IMR-90 (cell line): ENCODE results near the gene NR1D1. TPM values are rescaled to one million over a fixed set of nuclear protein-coding genes. Genes with fewer than 3 reads are reported as not detected.

Experiments used
- ATAC-seq: fragments of 200-7000 bp; cut with Tn5 transposase; 2 replicates; pipeline ENCODE4 v1.9.1; 2020; ENCODE audit warnings: low read depth, mild to moderate bottlenecking, moderate library complexity
- BruUV-seq: library from RNA; stranded (reverse); fragments of 400-500 nt; replicated peaks from 2 replicates; lab custom pipeline; 2021; lab: Mats Ljungman, UMichigan
- CTCF ChIA-PET: fragments of 300-600 bp; formaldehyde crosslinking; extraction: SDS; loops from one replicate; lab custom pipeline; 2021; ENCODE audit warnings: antibody characterized with exemption; lab: Yijun Ruan, JAX
- POLR2A ChIA-PET: fragments of 300-600 bp; sonication (Branson Sonifier 250); formaldehyde crosslinking; loops from one replicate; lab custom pipeline; 2022; ENCODE audit warnings: antibody characterized with exemption; ENCODE audit not compliant: unreplicated experiment; lab: Charles Lee
- DNase-seq: peaks from one replicate; pipeline ENCODE4 v3.0.0; 2013
- H2AFZ ChIP-seq: replicated peaks from 2 replicates; pipeline ENCODE3; 2013; ENCODE audit warnings: low read length, mild to moderate bottlenecking; ENCODE audit not compliant: poor library complexity
- H2AK5ac ChIP-seq: 2 replicates; pipeline ENCODE4 v1.6.1; 2013; ENCODE audit warnings: low read depth, low read length, inconsistent platforms
- H2AK9ac ChIP-seq: replicated peaks from 2 replicates; pipeline ENCODE3; 2013; ENCODE audit warnings: mild to moderate bottlenecking, low read depth, low read length, moderate library complexity; ENCODE audit not compliant: poor library complexity
- H2BK120ac ChIP-seq: 2 replicates; pipeline ENCODE4 v1.6.1; 2013; ENCODE audit warnings: low read depth, low read length, inconsistent platforms
- H2BK15ac ChIP-seq: 3 replicates; pipeline ENCODE4 v1.6.1; 2013; ENCODE audit warnings: low read depth, low read length, inconsistent platforms
- H2BK20ac ChIP-seq: 2 replicates; pipeline ENCODE4 v1.6.1; 2013; ENCODE audit warnings: low read depth, mild to moderate bottlenecking, inconsistent platforms, low read length, moderate library complexity
- H2BK5ac ChIP-seq: 2 replicates; pipeline ENCODE4 v1.6.1; 2013; ENCODE audit warnings: mild to moderate bottlenecking, low read depth, low read length, inconsistent platforms; ENCODE audit not compliant: poor library complexity, severe bottlenecking
- H3K14ac ChIP-seq: replicated peaks from 2 replicates; pipeline ENCODE4 v1.6.1; 2013; ENCODE audit warnings: low read depth, low read length, inconsistent platforms
- H3K18ac ChIP-seq: 2 replicates; pipeline ENCODE4 v1.6.1; 2013; ENCODE audit warnings: low read depth, low read length, control low read depth
- H3K23ac ChIP-seq: 2 replicates; pipeline ENCODE4 v1.6.1; 2013; ENCODE audit warnings: low read depth, low read length, inconsistent platforms
- H3K27ac ChIP-seq: 2 replicates; pipeline ENCODE4 v1.5.1; 2013; ENCODE audit warnings: mild to moderate bottlenecking, control low read depth, low read length; ENCODE audit not compliant: insufficient read depth
- H3K27me3 ChIP-seq: 2 replicates; pipeline ENCODE4 v1.6.1; 2013; ENCODE audit warnings: low read length; ENCODE audit not compliant: control insufficient read depth, insufficient read depth
- H3K36me3 ChIP-seq: 2 replicates; pipeline ENCODE4 v1.6.1; 2013; ENCODE audit warnings: low read length, mixed read lengths; ENCODE audit not compliant: control insufficient read depth, insufficient read depth
- H3K4ac ChIP-seq: 2 replicates; pipeline ENCODE4 v1.6.1; 2013; ENCODE audit warnings: low read depth, low read length, inconsistent platforms
- H3K4me1 ChIP-seq: 2 replicates; pipeline ENCODE4 v1.6.1; 2013; ENCODE audit warnings: low read length, mixed read lengths; ENCODE audit not compliant: control insufficient read depth, insufficient read depth
- H3K4me2 ChIP-seq: 2 replicates; pipeline ENCODE4 v1.6.1; 2013; ENCODE audit warnings: low read depth, mild to moderate bottlenecking, control low read depth, low read length, moderate library complexity
- H3K4me3 ChIP-seq: 2 replicates; pipeline ENCODE4 v1.5.1; 2013; ENCODE audit warnings: low read depth, mild to moderate bottlenecking, control low read depth, low read length, moderate library complexity; ENCODE audit not compliant: insufficient read depth
- H3K56ac ChIP-seq: 2 replicates; pipeline ENCODE4 v1.6.1; 2013; ENCODE audit warnings: low read length, inconsistent platforms; ENCODE audit not compliant: insufficient read depth; ENCODE audit errors: extremely low read depth
- H3K79me1 ChIP-seq, 2 experiments: 2 replicates each; pipeline ENCODE4 v1.6.1; 2013; ENCODE audit warnings: low read length in 2 of 2, inconsistent platforms in 1 of 2, low read depth in 1 of 2
- H3K9ac ChIP-seq: 2 replicates; pipeline ENCODE4 v1.6.1; 2013; ENCODE audit warnings: low read depth, low read length, control low read depth
- H3K9me1 ChIP-seq: 2 replicates; pipeline ENCODE4 v1.6.1; 2013; ENCODE audit warnings: low read length, inconsistent platforms; ENCODE audit not compliant: insufficient read depth
- H3K9me3 ChIP-seq: 2 replicates; pipeline ENCODE4 v1.6.1; 2013; ENCODE audit warnings: low read length; ENCODE audit not compliant: control insufficient read depth, insufficient read depth
- H4K20me1 ChIP-seq: 2 replicates; pipeline ENCODE4 v1.6.1; 2013; ENCODE audit warnings: low read length, inconsistent platforms; ENCODE audit not compliant: insufficient read depth
- H4K5ac ChIP-seq: 2 replicates; pipeline ENCODE4 v1.6.1; 2013; ENCODE audit warnings: mild to moderate bottlenecking, low read depth, low read length, control low read depth
- H4K8ac ChIP-seq, 2 experiments: 2 replicates each; pipeline ENCODE4 v1.6.1; 2013; ENCODE audit warnings: low read depth in 2 of 2, low read length in 2 of 2, control low read depth in 1 of 2, inconsistent platforms in 1 of 2
- H4K91ac ChIP-seq: 2 replicates; pipeline ENCODE4 v1.6.1; 2013; ENCODE audit warnings: low read depth, low read length, inconsistent platforms; ENCODE audit not compliant: insufficient read depth
- MAZ ChIP-seq: IDR thresholded peaks from 2 replicates; pipeline ENCODE4 v1.6.1; 2012; ENCODE audit warnings: low read depth, mild to moderate bottlenecking, low read length, improper control_type of control experiment, moderate library complexity, borderline replicate concordance
- NFE2L2 ChIP-seq: fragments of 150-350 bp; IDR thresholded peaks from 2 replicates; pipeline ENCODE4 v1.6.1; 2016; ENCODE audit warnings: low read depth, mild to moderate bottlenecking, low read length
- WGBS, 2 experiments: methylation state at CpG; one replicate each; pipeline versions ENCODE4 v1.1.5 to v1.1.7; 2013; ENCODE audit warnings: missing lambda C conversion rate in 2 of 2; ENCODE audit not compliant: insufficient read length in 1 of 2; ENCODE audit errors: extremely low coverage in 2 of 2; 5-methylcytosine and 5-hydroxymethylcytosine counted together
- dilution Hi-C: fragments of 300-500 bp; cut with HindIII; formaldehyde crosslinking; loops from one replicate; pipeline ENCODE4 v1.14.3; 2018; ENCODE audit warnings: low sequenced_read_pairs; ENCODE audit not compliant: unreplicated experiment
- in situ Hi-C: fragments of 300-500 bp; cut with MboI; formaldehyde crosslinking; loops from 3 replicates; pipeline ENCODE4 v1.14.3; 2019; ENCODE audit warnings: low sequenced_read_pairs, inconsistent platforms, mixed read lengths
- intact Hi-C: fragments of 100-400 bp; cut with micrococcal nuclease; formaldehyde crosslinking; loops from 2 replicates; pipeline ENCODE4 v1.10.0; 2022
- polyA plus RNA-seq, 3 experiments: library from polyadenylated mRNA; depleted of rRNA; stranded (reverse); fragments of >200 nt; gene quantifications; 2 replicates each; pipeline ENCODE4 v1.2.3, GENCODE V29; 2012; ENCODE audit warnings: low replicate concordance in 1 of 3
- total RNA-seq: library from RNA; depleted of rRNA; stranded (reverse); fragments of >200 nt; gene quantifications from 2 replicates; pipeline ENCODE4 v1.2.3, GENCODE V29; 2012

NR1D1 gene
- total and polyA plus RNA-seq, 2 of the 4 experiments (the other 2 are of a cell fraction), result 0.36 to 7.2 TPM

- ChIA-PET CTCF (interaction anchor here (0.7 to 3.9 kb wide), 6 partner anchors 10 to 48 kb away, joined by 3 to 24 read pairs (median 4); partner anchors contain the start of gene MED24), POLR2A (interaction anchor here (0.5 to 0.7 kb wide), 5 partner anchors 9 to 1236 kb away, joined by 3 to 6 read pairs (median 3); no protein-coding TSS in a partner anchor)
- Histone ChIP-seq H3K4me1 (peaks cover 40% of the 10 kb centered on the region), H2AK9ac (peak overlapping the region; percentile 38), H3K4me3 (peak overlapping the region; percentile 95), H3K9me1 (peaks cover 39% of the 10 kb centered on the region), H2BK20ac (0 out of 2 replicates have a peak overlapping the region, but pooled peaks have one; percentile 7), H3K9ac (peak overlapping the region; percentile 88), H3K4ac (peak overlapping the region; percentile 78), H3K27me3 (no peaks in the 10 kb centered on the region), H2AFZ (peak overlapping the region; percentile 50), H2BK15ac (peak overlapping the region; percentile 22; the same call in 1 of the 3 replicates), H2BK120ac (peak overlapping the region; percentile 67), H4K91ac (peak overlapping the region; percentile 74), H4K20me1 (peaks cover 33% of the 10 kb centered on the region), H3K36me3 (no peaks in the 10 kb centered on the region), H3K56ac (peak overlapping the region; percentile 58; the same call in 1 of the 2 replicates), H4K5ac (peak overlapping the region; percentile 28; the same call in 1 of the 2 replicates), H2AK5ac (peak overlapping the region; percentile 61), H3K9me3 (no peaks in the 10 kb centered on the region), H3K23ac (peak overlapping the region; percentile 48), H4K8ac (peak overlapping the region; percentile 28 to 38; a peak in 1 of 4 replicates), H3K79me1 (peaks cover 33 to 71% of the 10 kb centered on the region in 2 experiments), H3K14ac (peak overlapping the region; percentile 89), H2BK5ac (peak overlapping the region; percentile 75), H3K4me2 (peak overlapping the region; percentile 89), H3K27ac (peak overlapping the region; percentile 71), H3K18ac (peak overlapping the region; percentile 44)
- no TSS peak for BruUV-seq
- DNase-seq (peak; percentile 58), ATAC-seq (peak; percentile 30)
- dilution Hi-C loops, result no loop called here
- intact Hi-C loops, result no loop called here
- TF ChIP-seq NFE2L2, result no peak
- peak; percentile 48; the same call in 1 of the 2 replicates for TF ChIP-seq MAZ
- in situ Hi-C loops, result no loop called here
- no CpG with 5 or more reads among the region's 10 CpGs for WGBS, 2 experiments
Measured at GRCh38 chr17:40064971-40065768, 35.2 kb downstream of the NR1D1 start.
